GM19240 (cell line): ENCODE data around the gene TET3.
A peak's percentile ranks its signal among the peaks of the same experiment; 100 is the strongest.
"Not testable (repeated sequence)": the region's sequence is repeated elsewhere in the genome, so short reads cannot be mapped to it uniquely, and the experiment has no call there.

Source experiments
- DNase-seq: peaks from one replicate; pipeline ENCODE4 v3.0.0; 2011; ENCODE audit warnings: low spot score; ENCODE audit not compliant: insufficient read length

TET3 gene

DNA sequence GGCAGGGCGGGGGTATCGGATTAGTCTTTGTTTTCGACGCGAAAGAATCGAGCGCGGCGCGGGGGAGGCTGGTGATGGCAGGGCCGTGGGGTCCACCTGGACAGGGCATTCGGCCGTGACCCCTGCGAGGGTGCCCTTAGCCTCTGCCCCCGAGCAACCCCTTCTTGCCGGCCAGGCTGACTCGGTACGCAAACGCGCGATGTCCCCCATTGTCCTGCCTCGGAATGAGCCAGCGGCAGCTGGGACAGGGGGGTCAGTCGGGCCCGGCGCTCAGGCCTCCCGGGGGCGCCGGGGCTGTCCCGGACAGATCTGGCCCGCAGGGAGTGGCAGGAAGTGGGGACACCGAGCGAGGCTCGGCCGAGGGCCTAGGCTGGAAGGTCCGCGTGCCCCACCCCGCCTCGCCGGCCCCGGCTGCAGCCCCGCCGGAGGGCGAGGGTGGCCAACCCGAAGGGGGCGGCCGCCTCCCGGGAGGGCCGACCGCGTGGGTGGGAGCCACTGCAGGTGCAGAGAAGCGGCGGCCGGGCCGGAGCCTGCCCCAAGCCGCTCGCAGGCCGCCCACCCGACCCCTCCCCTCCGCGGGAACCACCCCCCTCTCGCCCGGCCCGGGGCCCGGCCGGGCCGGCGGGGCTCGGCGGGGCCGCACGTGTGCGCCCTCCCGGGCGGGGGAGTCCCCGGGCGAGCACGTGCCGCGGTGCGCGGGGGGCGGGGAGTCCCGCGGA, at the start of gene TET3:
Gene TET3 (plus strand): TSS at position 708 of the 719 bp plus-strand sequence. CDS start 1,494 bp downstream, outside the sequence.
- DNase-seq: peak; percentile 40

DNA sequence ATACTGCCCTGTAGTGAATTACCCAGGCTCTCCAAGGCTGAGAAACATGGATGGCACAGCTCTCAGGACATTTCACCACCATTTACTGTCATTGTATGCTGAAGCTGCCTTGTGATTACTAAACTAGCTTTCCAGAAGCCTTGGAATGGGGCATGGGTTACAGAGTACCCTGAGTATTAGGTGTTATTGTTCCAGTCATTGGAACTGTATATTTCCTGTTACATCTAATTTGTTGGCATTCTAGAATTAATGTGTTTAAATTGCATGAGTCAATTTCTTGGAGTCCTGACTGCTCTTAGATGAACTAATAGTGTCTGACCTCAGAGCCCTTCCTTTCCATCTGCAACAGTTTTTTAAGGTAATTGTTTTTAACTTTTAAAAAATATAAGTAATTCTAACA, 49.1 kb upstream of the TET3 start:
- DNase-seq: no peak

DNA sequence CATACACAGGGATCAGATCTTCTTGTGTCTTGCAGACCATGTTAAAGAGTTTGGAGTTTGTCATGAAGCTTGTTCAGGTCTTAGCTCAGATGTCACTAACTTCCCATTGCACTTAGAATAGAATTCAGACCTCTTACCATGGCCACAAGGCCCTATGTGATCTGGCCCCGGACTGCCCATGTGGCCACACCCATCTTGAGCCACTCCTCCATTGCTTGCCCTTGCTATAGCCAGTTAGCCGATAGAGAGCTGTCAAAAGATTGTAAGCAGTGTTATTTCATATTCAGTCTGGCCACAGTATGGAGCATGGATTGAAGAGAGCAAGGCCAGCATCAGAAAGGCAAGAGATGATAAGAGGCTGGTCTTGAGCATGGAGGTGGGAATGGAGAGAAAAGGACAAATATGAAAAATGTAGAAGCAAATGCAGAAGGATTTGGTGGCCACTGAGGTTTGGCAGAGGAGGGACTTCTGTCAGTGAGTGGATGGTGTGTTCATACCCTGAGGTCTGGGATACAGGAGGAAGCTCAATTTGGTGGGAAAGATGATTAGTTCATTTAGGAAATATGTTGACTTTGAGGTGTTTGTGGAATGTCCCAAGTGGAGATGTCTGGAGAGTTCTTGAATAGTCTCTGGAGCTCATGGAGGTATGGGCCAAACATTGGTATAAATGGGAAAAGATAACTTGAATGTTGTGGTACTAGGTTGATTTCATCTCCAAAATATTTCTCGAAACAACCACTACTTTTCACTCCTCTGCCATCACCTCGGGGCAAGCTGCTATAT, 47.4 kb upstream of the TET3 start:
- DNase-seq: no peak

DNA sequence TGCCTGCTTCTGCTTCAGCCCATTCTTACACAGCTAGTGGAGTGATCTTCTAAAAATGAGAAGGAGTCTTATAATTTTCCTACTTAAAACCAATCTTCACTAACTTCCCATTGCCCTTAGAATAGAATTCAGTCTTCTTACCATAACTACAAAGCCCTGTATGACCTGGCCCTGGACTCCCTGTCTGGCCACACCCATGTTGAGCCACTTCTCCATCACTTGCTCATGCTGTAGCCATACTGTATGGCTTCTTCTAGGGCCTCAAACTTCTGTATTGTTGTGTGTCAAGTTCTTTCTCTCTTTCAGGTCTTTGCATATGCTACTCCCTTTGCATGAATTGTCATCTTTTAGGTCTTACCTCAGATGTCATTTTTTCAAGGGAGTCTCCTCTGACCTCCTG, 46.8 kb upstream of the TET3 start:
- DNase-seq: no peak

DNA sequence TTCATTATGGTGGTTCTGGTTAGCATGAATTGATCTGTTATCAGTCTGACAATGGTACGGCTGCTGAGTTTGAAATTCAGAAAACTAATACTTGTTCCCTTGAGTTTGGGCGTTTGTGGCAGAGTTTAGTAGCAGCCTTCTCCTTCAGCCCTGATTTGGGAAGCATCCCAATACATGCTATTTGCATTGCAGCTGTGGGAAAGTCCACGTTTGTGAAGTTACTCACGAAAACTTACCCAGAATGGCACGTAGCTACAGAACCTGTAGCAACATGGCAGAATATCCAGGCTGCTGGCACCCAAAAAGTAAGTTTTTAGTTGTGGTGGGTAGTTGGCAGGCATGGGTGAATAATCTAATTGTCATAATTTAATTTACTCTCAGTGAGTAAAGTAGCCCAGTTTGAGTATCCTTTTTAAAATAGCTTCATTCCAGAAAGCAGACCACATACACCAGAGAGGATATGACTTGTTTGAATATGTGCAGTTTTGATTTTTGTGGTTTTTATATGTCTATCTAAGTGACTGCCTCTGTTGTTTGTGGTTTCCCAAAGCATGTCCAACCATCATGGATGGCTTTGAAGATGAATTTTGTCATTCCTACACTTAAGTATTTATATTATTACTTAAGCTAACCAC, 45.9 kb upstream of the TET3 start:
- no peak for DNase-seq

DNA sequence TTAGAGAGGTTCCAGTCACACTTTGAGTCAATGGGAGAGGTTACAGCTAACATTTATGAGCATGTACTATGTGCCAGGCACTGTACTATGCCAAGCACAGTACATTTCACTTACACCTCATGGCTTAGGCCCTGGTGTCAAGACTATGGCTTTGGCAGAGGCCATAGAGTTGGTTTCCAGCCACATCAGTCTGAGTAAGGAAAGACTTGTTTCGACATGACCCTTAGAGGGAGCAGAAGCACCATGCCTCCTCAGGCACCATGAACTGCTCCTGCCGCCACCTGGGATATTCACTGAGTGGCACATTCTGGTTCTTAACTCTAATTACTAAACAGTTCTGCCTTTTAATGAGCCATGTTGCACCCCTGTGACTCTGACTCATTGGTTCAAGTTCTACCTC, 45.3 kb upstream of the TET3 start:
- no peak for DNase-seq

DNA sequence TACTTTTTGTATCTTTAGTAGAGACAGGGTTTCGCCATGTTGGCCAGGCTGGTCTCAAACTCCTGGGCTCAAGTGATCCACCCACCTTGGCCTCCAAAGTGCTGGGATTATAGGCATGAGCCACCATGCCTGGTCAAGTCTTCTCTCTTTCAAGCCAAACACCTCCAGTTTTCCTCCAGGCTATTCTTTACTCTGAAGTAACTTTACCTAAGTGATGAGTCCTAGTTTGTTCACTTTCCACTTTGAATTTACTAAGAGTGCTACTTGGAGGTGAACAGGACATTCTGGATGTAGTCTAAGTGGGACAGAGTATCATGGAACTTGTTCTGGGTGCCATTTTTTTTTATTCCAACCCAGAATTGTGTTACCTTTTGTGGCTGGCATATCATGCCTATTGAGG, 44.6 kb upstream of the TET3 start:
- not testable (repeated sequence) for DNase-seq

DNA sequence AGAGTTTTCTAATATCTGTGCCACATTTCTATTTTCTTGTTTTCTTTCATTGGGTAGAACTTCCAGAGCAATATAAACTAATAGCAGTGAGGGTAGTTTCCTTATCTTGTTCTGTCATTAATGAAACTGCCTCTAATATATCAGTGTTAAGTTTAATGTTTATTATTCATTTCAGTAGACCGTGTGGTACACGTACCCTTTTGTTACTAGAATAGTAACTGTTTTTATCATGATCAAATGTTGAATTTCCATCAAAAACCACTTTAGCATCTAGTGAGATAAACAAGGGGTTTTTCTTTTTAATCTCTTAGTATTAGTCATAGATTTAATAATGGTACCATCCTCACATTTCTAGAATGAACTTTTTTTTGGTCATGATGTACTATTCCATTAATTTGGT, 42.0 kb upstream of the TET3 start:
- DNase-seq: no peak

DNA sequence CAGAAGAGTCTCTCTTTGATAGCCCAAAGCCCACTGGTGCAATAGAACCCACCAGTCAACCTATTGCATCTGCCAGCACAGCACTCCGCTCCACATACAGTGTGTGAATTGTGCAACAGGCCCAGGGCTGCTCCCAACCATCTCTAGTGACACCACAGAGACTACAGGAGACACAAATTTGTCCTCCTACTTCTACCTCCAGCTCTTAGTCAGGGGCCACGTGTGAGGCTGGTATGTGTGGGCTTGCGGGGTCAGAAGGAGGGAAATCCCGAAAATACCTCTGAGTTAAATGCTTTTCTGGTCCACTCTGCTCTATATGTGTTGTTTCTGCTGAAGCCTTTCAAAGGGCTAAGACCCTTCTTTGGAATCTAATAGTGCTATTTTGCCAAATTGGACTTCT, 40.0 kb upstream of the TET3 start:
- no peak for DNase-seq

DNA sequence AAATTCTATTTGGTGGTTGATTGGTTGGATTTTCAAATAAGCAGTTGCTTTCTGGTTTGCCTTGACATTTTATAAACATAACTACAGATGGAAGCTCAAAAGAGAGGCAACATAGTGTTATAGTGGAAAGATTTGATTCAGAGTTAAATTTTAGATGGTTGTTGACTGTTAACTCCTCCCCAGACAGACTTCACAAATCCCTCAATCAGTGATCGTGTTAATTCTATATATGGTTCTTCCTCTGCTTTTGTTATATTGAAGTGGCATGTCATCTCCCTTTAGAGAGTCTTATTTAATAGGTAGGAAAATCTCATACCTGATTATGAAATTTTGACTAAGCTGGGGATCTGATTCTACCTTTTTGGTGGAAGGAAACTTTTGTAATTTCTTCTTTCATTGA, 38.5 kb upstream of the TET3 start:
- DNase-seq: no peak

DNA sequence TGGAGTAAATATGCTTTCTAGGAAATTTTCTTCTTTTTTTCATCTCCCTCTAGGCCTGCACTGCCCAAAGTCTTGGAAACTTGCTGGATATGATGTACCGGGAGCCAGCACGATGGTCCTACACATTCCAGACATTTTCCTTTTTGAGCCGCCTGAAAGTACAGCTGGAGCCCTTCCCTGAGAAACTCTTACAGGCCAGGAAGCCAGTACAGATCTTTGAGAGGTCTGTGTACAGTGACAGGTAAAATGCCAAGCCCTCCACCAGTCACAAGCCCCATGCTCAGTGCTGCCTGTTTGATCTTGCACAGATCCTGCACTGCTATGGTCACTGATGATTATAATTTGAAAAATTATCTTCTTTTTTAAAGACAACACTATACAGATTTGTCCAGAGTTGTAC, 38.0 kb upstream of the TET3 start:
- DNase-seq: no peak

DNA sequence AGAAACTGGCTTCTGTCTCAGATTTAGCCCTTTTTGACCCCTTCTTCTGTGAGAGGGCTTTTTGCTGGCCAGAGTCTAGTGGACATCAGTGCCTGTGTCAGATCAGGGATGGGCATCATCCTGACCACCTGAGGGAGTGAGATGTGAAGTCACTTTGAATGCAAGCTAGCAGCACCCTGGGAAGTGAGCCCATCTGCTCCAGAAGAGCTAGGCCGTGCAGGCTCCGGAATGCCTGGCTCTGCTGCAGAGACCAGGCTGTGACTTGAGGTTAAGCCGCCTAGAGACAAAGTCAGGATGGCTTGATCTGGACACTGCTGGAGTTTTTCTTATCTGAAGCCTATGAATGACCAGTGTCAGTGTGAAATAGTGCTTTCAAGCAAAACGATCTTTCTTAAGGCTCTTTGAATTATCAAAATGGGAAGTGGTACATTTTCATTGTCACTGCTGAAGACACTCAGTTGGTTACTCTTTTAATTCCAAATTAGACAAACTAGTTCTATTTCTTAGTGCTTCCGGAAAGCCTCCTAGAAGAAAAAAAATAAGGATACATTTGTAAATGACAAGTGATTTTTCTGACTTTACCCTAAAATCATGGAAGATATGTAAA, 37.2 kb upstream of the TET3 start:
- no peak for DNase-seq

DNA sequence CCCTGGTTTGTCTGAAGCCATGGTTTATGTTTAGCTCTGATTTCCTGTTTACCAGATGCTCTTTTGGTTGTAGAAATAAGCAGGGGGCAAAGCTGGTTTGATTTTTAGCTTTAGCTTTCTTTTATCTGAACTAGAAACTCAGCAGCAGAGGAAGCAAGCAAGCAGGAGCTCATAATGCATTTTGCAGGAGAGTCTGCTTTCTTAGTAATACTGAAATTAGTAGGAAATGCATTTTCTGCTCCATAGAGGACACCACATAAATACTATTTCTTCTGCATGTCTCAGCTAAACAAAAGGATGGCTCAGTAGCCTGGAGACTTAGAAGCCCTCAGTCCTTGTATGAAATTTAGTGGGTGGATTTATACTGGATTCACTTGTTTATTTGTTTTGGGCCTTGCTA, 34.9 kb upstream of the TET3 start:
- DNase-seq: no peak

DNA sequence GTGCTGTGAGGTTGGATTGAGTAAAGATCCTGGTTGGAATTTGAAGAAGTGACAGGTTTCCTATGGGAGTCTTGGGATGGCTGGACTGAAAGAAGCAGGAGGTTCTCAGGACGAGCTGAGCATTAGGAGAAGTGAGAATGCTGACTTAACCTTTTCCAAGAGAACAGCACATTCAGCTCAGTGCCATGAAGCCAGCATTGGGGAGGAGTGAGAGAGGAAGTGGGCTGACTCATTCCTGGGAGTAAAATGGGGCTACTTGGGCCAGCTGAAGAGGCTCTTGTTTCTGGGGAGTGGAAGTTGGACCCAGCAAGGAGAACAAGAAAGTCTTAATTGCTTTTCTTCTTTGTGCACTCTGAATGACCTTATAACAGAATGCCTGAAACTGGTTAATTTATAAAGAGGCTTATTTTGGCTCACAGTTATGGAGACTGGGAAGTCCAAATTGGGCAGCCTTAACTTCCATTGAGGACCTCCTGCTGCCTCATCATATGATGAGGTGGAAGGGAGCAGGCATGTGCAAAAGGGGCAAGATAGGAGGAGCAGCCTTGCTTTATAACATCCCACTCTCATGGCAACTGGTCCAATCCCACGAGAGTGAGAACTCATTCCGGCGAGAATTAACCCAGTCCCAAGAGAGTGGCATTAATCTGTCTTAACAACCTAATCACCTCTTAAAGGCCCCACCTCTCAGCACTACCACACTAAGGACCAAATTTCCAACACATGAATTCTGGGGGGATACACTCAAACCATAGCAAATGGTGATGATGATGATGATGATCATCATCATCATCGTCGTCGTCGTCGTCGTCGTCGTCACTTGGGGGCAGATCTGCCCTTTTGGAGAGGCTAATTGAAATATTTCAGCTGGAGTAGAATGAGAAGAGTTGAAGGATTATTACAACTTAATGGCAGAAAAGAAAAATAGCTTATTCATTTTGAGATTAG, 31.9 kb upstream of the TET3 start:
- DNase-seq: no peak

DNA sequence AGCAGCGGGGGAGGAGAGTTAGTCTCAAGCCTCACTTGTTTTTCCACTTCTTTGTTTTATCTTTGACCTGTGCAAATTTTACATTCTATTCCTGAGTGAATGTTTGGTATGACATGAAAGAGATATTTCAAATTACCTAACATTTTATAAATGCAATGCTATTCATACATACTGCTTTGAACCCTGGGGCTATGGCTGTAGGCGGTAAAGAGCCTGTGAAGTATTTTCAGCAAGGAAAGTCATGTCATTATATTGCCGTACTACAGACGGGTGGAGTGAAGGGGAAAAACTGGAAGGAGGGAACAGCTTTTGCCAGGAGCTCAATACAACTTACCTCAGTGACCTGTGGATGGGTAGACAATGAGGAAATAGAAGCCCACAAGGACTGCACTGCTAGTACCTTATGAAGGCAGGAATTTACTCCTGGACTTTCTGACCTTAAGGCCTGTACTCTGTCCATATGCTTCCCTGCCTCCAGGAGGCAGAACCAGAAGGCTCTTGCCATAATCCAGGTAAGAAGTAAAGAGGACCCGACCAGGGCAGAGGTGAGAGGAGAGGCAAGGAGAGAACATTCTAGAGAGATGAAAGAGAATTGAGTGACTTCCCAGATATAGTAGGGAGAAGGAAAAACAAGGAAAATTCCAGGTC, 28.4 kb upstream of the TET3 start:
- DNase-seq: no peak

DNA sequence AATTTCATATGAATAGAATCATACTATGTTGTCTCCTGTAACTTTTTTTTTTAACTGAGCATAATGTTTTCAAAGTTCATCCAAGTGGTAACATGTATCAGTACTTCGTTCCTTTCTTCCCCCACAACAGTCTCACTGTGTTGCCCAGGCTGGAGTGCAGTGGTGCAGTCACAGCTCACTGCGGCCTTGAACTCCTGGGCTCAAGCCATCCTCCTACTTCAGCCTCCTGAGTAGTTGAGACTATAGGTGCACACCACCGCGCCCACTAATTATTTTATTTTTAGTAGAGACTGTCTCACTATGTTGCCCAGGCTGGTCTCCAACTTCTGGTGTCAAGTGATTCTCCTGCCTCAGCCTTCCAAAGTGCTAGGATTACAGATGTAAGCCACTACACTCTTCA, 23.4 kb upstream of the TET3 start:
- DNase-seq: no peak

DNA sequence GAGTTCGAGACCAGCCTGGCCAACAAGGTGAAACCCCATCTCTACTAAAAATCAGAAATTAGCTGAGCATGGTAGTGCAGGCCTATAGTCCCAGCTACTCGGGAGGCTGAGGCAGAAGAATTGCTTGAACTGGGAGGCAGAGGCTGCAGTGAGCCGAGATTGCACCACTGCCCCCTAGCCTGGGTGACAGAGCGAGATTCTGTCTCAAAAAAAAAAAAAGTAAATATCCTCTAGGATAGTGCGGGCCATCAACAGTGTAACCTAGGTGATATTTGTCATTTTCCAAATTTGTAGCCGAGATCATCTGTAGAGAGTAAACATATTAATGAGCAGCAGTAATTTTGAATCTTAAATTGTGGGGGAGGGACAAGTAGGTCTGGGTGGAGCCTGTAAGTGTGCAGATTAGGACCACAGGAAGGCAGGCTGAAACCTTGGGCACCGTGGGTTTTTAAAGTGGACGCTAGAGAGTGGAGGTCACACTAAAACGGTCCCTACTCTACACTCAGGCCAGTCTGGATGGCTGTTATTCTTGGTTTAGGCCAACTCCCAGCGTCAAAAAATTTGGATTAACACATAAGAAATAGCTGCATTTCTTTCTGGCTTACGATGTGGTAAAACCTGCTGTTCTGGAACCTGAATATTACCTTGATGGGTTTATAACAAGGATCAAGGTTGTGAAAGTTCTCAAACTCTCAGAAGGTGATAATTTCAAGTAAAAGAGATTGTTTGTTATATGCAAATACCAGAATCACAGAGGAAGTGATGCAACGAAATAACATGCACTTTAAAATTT, 22.7 kb upstream of the TET3 start:
- no peak for DNase-seq

DNA sequence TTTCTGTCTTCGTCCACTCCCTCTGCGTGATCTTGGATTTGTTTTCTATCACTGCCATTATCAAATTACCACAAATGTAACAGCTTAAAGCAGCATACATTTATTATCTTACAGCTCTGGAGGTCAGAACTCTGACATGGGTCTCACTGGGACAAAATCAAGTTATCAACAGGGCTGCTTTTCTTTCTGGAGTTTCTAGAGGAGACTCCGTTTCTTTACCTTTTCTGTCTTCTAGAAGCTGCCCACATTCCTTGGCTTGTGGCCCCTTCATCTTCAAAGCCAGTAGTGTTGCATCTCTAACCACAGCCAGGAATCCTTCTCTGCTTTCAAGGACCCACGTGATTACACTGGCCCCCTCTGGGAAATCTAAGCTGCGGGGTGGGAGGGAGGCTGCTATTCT, 21.9 kb upstream of the TET3 start:
- no peak for DNase-seq

DNA sequence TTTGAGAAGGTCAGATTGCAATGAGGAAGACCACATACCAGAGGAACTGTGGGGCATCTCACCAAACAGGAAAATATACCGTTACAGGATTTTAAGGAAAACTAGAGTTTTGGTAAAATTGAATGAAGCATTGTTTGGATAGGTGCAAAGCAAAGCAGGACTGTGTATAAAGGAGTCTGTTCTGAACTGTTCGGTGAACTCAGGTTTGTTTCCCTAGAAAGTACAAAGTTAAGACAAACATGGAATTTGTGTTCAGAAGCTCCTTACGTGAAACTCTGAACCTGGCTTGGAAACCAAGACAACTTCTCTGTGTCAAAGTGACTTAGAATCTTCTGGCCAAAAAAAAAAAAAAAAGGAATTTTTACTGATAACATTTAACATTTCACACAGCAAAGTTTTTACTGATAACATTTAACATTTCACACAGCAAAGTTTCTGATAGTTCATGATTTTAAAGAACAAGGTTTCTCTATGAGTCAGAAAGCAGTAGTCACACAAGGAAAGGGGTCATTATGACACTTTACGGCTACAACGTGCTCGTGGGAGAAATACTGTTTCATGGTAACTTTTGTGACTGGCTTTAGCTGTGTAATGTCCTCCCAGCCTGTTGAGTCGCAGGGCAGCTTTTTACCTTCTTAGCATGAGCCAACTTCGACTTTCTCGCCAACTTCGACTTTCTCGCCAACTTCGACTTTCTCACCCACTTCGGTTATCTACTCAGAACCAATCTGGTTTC, 21.2 kb upstream of the TET3 start:
- DNase-seq: no peak
